ENCODE results near the gene HLA-DMA. TPM values are rescaled to one million over a fixed set of nuclear protein-coding genes. Genes with fewer than 3 reads are reported as not detected.
A peak's percentile ranks its signal among the peaks of the same experiment; 100 is the strongest.

The HLA-DMA gene
- total and polyA plus RNA-seq, 2 of the 13 experiments (the other 11 are each of a cell fraction or from before 2014, with no cell fraction given), result 0.70 to 0.71 TPM

DNA sequence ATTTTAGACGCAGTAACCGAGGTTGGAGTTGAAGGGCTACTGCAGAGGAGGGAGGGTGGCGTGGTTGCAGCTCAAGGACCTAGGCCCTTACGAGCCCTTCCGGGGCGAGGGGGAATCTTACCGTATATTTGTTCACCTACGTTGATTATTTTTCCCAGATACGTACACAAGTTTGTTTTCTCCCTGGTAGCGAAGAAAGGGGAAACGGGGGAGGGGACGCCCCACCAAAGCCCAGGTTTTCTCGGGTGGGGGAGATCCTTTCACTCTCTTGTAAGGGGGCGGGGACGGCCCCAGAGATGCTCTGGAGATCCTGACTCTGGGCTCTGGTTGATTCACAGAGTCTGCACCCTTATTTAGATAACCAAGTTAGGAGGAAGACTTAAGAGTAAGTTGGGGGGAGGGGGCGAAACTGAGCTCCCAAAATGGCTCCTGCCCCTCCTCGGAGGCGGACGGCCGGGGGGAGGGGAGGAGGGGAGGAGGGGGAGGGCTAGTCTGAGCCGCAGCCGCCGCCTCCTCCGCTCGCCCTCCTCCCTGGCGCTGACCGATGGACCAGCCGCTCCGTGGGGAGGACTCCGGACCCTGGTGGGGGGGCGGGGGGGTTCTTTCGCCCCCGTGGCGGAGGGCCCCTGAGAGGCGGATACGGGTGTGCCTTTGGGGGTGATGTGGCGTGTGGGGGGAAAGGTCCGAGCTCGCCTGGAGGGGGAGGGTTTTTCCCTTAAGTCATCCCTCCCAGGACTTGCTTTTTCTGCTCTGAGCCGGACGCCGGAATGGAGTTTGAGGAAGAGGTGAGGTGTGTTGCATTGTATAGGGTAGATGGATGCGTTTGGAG lies 17.7 kb upstream of the HLA-DMA start (continued):
- TF ChIP-seq NR2F6 (IDR thresholded peaks at IDR 0.05), result no peak
- no peak; the same call in 1 of the 2 replicates for TF ChIP-seq NR2F6 (CRISPR knock-in tag; IDR thresholded peaks at IDR 0.05)
- TF ChIP-seq KLF11 (CRISPR knock-in tag; IDR thresholded peaks at IDR 0.05), result no peak; the same call in 1 of the 2 replicates
- no peak; the same call in 1 of the 2 replicates for TF ChIP-seq ZSCAN30 (CRISPR knock-in tag; IDR thresholded peaks at IDR 0.05)
- TF ChIP-seq NR2F2 (IDR thresholded peaks at IDR 0.05; ENCODE audit: borderline replicate concordance, low read depth), result no peak
- TF ChIP-seq MYC (CRISPR knock-in tag; IDR thresholded peaks at IDR 0.05; ENCODE audit: borderline replicate concordance), result no peak; the same call in 1 of the 2 replicates
- no peak for TF ChIP-seq POLR2AphosphoS2 (IDR thresholded peaks at IDR 0.05; ENCODE audit: low read depth, low read length)
- peak; percentile 16; the same call in 1 of the 2 replicates for TF ChIP-seq ZNF709 (CRISPR knock-in tag; IDR thresholded peaks at IDR 0.05)
- TF ChIP-seq MED8 (CRISPR knock-in tag; IDR thresholded peaks at IDR 0.05; ENCODE audit: insufficient replicate concordance), result peak; percentile 15
- no peak for TF ChIP-seq ZFP1 (CRISPR knock-in tag; IDR thresholded peaks at IDR 0.05)
- TF ChIP-seq IRX3 (CRISPR knock-in tag; IDR thresholded peaks at IDR 0.05; ENCODE audit: borderline replicate concordance, low read depth), result no peak
- TF ChIP-seq PLSCR1 (CRISPR knock-in tag; IDR thresholded peaks at IDR 0.05; ENCODE audit: borderline replicate concordance), result no peak; the same call in 1 of the 2 replicates
- no peak for TF ChIP-seq SOX6 (IDR thresholded peaks at IDR 0.05)
- no peak for TF ChIP-seq SOX6 (CRISPR knock-in tag; IDR thresholded peaks at IDR 0.05)
- TF ChIP-seq MTF1 (CRISPR knock-in tag; IDR thresholded peaks at IDR 0.05), result no peak
- TF ChIP-seq YEATS4 (CRISPR knock-in tag; IDR thresholded peaks at IDR 0.05; ENCODE audit: borderline replicate concordance), result no peak
- no peak for TF ChIP-seq GPN1 (CRISPR knock-in tag; IDR thresholded peaks at IDR 0.05; ENCODE audit: borderline replicate concordance)
- no peak for TF ChIP-seq NFE2L2 (IDR thresholded peaks at IDR 0.05; ENCODE audit: low read length)
- TF ChIP-seq, protein P1, sequence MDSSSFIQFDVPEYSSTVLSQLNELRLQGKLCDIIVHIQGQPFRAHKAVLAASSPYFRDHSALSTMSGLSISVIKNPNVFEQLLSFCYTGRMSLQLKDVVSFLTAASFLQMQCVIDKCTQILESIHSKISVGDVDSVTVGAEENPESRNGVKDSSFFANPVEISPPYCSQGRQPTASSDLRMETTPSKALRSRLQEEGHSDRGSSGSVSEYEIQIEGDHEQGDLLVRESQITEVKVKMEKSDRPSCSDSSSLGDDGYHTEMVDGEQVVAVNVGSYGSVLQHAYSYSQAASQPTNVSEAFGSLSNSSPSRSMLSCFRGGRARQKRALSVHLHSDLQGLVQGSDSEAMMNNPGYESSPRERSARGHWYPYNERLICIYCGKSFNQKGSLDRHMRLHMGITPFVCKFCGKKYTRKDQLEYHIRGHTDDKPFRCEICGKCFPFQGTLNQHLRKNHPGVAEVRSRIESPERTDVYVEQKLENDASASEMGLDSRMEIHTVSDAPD (CRISPR knock-in tag; IDR thresholded peaks at IDR 0.05), result no peak
- no peak; the same call in 1 of the 2 replicates for TF ChIP-seq AKAP8 (CRISPR knock-in tag; IDR thresholded peaks at IDR 0.05)
- TF ChIP-seq PPARG (CRISPR knock-in tag; conservative IDR thresholded peaks at IDR 0.05), result no peak
- TF ChIP-seq ZNF275 (CRISPR knock-in tag; IDR thresholded peaks at IDR 0.05; ENCODE audit: borderline replicate concordance), result no peak
- TF ChIP-seq, protein P2, sequence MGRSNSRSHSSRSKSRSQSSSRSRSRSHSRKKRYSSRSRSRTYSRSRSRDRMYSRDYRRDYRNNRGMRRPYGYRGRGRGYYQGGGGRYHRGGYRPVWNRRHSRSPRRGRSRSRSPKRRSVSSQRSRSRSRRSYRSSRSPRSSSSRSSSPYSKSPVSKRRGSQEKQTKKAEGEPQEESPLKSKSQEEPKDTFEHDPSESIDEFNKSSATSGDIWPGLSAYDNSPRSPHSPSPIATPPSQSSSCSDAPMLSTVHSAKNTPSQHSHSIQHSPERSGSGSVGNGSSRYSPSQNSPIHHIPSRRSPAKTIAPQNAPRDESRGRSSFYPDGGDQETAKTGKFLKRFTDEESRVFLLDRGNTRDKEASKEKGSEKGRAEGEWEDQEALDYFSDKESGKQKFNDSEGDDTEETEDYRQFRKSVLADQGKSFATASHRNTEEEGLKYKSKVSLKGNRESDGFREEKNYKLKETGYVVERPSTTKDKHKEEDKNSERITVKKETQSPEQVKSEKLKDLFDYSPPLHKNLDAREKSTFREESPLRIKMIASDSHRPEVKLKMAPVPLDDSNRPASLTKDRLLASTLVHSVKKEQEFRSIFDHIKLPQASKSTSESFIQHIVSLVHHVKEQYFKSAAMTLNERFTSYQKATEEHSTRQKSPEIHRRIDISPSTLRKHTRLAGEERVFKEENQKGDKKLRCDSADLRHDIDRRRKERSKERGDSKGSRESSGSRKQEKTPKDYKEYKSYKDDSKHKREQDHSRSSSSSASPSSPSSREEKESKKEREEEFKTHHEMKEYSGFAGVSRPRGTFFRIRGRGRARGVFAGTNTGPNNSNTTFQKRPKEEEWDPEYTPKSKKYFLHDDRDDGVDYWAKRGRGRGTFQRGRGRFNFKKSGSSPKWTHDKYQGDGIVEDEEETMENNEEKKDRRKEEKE (IDR thresholded peaks at IDR 0.05), result no peak
